Mucosa of gallbladder (tissue), 1 donor: ENCODE data around the gene CARD10. TPM values are rescaled to one million over a fixed set of nuclear protein-coding genes. Genes with fewer than 3 reads are reported as not detected.
A peak's percentile ranks its signal among the peaks of the same experiment; 100 is the strongest.

Experiments used
- DNase-seq: peaks from one replicate; pipeline ENCODE4 v3.0.0-alpha.2; 2020; ENCODE audit warnings: low spot score
- total RNA-seq: library from RNA; stranded (reverse); gene quantifications from one replicate; pipeline ENCODE4 v1.2.1, GENCODE V29; 2021
- donor health status: DM: no; HTN: no; CAD: no.

CARD10 gene, protein sequence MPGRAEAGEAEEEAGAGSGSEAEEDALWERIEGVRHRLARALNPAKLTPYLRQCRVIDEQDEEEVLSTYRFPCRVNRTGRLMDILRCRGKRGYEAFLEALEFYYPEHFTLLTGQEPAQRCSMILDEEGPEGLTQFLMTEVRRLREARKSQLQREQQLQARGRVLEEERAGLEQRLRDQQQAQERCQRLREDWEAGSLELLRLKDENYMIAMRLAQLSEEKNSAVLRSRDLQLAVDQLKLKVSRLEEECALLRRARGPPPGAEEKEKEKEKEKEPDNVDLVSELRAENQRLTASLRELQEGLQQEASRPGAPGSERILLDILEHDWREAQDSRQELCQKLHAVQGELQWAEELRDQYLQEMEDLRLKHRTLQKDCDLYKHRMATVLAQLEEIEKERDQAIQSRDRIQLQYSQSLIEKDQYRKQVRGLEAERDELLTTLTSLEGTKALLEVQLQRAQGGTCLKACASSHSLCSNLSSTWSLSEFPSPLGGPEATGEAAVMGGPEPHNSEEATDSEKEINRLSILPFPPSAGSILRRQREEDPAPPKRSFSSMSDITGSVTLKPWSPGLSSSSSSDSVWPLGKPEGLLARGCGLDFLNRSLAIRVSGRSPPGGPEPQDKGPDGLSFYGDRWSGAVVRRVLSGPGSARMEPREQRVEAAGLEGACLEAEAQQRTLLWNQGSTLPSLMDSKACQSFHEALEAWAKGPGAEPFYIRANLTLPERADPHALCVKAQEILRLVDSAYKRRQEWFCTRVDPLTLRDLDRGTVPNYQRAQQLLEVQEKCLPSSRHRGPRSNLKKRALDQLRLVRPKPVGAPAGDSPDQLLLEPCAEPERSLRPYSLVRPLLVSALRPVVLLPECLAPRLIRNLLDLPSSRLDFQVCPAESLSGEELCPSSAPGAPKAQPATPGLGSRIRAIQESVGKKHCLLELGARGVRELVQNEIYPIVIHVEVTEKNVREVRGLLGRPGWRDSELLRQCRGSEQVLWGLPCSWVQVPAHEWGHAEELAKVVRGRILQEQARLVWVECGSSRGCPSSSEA
- total RNA-seq: 62.8 TPM

DNA sequence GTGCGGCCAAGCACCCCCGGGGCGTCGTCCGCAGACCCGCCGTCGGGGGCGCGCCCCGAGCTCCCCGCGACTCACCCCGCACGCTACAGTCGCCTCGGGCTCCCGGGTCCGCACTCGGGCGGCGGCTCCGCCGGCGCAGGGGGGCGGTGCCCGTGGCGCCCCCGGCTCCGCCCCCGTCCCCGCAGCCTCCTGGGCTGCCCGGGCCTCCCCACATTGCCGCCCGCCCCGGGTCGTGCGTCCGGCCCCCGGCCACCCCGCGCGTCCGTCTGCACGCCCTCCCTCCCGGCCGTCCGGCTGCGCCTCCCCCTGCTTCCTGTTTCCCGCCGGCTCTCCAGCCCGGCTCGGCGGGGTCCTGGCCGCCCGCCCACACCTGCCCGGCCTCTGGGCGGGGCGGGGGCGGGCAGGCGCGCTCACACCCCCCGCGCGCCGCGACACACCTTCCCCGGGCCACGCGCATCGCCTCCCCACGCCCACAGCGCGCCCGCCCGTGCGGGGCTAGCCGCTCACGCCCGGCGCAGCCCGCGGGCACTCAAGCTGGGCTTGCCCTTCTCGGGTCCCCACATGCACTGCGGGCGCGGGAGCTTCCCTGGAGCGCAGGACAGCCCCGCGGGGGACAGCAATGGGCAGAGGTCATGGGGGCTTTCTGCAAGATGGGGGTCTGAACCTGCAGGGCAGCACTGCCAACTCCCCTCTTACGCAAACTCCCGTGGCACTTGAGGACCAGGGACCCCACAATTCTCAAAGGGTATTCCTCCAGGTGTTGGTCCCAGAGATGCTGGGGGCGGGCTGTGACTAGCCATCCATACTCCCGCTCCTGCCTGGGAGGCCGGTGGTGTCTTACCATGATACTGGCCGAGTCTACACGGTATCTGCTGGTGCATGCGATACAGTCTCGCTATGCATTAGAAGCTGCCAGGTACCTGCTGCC lies at the start of gene CARD10:
TSS of gene CARD10 (minus strand) at position 148 of the 928 bp plus-strand sequence. CDS start 215 bp downstream, outside the sequence.
- no peak for DNase-seq

DNA sequence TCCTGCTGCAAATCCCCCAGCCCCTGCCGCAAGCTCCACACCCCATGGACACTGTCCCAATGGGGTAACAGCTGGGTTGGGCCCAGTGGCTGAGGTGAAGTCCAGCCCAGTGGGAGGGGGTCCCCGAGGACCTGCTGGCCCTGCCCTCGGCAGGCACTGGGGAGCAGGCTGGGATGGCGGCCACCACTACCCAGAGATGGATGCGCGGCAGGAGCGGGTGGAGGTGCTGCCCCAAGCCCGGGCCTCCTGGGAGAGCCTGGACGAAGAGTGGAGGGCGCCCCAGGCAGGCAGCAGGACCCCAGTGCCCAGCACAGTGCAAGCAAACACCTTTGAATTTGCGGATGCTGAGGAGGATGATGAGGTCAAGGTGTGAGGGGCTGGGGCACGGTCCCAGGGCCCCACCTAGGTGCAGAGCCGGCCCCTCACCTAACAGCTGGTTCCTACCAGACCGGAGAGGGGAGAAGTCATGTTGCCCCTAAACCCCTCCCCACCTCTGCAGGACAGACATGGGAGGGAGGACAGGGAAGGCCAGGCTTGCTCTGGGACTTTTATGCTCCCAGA lies 49.3 kb upstream of the CARD10 start:
- no peak for DNase-seq

DNA sequence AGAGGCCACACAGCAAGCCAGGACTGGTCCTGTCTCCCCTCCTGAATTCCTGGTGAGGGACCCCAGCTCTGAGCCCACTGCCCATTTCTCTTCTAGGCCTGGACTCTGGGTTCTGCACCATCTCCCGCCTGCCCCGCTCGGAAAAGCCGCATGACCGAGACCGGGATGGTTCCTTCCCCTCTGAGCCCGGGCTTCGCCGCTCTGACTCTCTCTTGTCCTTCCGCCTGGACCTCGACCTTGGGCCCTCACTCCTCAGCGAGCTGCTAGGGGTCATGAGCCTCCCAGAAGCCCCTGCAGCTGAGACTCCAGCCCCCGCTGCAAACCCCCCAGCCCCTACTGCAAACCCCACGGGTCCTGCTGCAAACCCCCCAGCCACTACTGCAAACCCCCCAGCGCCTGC lies 48.8 kb upstream of the CARD10 start:
- no peak for DNase-seq

DNA sequence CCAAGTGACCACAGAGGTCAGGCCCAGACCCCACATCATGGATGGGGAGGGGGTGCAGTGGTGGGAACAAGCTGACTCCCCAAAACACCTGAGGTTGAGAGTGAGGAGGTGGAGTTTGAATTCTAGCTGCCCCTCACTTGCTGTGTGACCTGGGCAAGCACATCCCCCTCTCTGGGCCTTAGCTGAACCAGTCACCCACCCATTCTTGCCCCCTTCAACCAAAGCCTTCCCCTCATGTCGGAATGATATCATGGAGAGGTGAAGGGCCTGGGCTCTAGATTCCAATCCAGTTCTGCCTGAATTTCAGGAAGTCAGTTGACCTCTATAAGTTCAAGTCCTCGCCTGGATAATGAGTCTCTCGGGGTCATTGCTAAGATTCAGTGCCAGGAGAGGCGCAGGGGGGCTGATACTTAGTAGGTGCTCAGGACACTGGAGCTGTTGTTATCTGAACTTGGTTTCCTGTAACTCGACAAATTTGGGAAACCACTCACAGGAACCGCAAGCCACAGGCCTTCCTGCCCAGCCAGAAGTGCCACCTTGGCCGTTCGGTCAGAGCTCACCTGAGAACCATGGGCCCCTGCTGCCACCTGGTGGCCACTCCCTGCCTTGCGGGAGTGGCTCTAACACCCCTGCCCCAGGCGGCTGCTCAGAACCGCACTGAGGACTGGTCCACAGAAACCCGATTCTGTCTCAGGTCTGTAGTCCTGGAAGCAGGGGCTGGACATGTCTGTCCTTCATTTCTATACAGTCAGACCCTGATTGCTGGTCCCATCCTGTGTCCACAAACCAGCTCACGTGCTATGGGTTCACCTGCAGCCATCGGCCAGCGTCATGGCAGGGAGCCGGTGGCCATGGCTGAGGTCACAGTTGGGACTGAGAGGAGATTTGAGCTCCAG lies 47.9 kb upstream of the CARD10 start:
- peak; percentile 90 for DNase-seq

DNA sequence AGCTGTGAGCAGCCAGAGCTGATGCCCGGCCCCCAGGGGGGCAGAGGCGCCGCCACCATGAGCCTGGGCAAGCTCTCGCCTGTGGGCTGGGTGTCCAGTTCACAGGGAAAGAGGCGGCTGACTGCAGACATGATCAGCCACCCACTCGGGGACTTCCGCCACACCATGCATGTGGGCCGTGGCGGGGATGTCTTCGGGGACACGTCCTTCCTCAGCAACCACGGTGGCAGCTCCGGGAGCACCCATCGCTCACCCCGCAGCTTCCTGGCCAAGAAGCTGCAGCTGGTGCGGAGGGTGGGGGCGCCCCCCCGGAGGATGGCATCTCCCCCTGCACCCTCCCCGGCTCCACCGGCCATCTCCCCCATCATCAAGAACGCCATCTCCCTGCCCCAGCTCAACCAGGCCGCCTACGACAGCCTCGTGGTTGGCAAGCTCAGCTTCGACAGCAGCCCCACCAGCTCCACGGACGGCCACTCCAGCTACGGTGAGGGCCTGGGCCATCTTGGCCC lies 47.2 kb upstream of the CARD10 start:
- no peak for DNase-seq

DNA sequence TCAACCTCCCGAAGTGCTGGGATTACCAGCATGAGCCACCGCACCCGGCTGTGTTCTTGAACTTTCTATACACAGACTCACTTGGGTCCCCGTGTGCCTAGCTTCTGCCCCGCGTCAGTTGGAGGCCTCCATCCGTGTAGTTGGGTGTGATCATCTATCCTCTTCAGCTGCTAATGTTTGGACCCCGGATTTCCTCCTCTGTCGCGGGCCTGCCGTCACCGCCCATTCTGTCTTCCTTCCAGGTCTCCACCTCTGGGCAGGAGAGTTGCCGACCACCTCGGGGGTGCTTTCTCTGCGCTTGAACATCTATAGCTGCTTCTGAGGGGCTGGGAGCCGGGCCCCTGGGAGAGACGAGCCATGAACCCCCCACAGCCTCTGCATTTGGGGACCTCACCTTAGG lies 46.6 kb upstream of the CARD10 start:
- DNase-seq: no peak

DNA sequence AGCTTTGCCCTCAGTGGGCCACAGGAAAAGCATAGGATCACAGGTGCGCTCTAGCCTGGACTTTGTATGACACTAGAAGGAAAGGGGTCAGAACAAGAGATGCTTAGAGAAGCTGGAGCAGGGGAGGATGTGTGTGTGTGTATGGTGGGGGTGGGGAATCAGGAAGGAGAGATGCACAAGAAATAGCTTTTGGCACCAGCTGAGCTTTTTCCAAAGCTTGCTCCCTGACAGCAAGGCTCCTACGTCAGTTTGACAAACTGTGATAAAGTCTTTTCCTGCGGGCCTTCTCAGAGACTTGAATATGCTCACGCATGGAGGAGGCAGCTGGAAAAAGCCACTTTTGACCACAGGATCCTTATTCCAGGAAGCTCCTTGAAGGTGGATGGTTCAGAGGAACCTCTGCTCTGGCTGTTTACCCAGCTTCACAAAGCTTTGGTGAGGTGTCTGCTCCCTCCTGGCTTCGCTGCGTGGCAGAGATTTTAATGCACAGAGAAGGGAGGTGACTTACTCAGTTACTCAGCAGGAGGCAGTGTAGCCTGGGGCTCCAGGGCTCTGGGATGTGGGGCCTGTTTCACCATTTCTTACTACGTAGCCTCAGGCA lies 45.0 kb upstream of the CARD10 start:
- no peak for DNase-seq

DNA sequence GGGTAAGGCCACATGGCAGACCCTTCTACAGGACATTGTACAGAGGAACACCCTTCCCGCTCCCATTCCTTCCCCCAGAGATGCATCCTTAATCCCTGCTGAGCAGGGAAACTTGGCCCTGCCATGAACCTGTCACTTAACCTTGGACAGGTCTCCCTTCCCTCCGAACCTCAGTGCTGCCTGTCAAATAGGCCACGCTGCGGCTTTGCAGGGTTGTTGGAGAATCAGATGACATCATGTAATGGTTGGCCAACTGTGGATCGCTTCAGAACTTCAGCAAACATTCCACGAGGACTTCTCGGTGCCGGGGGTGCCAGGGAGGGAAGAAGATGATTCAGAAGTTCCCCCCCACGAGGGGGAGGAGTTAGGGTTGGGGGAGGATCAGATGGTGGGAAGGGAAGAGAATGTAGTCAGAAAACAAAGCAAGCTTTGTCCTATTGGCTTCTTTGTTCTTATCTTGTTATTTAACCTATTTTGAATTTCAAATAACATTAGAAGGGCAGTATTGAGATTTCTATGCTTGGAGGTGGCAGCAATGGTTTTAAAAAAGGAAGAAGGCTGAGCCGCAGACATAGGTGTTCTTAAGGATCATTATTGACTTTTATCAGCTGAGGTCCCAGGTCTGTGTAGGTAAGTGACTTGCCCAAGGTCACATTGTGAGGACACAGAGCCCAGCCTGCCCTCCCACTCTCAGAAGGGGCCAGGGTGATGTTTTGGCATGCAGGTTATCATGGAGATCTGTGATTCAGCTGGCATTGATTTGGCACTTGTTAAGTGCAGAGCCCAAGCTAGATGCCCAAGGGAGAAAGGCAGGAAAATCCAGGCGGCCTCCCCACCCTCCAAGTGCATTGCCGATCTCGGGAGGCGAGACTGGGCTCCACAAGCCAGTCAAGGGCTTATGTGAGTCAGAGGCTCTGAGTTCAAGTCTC lies 44.2 kb upstream of the CARD10 start:
- peak; percentile 93 for DNase-seq

DNA sequence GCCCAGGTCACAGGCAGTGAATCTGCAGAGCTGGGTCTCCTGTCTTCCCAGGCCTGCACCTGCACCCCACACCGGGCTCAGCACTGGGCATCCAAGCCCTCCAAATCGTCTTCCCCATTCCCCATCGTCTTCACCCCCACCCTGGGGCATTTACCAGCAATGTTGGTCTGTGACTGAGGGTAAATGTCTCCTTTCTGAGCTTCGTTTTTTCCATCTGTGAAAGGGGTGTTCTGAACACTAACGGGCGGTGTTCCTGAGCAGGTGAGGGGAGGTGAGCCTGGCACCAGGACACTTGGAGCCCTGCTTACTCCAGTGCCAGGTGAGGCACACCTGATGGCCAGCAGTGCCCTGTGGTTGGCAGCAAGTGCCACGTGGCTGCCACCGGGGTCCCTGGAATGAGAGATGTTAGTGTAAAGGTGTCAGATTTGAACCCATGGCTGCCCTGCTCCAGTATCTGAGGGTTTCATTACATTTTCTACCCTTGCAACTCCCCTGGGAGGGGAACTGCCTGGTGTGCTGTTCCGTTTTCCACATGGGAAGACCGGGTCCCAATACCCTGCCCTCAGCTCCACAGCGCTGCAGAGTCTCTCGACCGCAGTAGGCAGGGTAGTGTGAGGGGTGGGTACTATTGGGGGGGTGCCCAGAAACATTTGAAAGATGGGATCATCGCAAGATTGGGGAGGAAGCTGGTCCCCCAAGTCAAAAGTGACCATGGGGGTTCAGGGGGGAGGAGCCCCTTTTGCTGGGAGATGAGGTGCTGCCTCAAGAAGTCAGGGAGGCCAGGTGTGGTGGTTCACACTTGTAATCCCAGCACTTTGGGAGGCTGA lies 43.0 kb upstream of the CARD10 start:
- no peak for DNase-seq

DNA sequence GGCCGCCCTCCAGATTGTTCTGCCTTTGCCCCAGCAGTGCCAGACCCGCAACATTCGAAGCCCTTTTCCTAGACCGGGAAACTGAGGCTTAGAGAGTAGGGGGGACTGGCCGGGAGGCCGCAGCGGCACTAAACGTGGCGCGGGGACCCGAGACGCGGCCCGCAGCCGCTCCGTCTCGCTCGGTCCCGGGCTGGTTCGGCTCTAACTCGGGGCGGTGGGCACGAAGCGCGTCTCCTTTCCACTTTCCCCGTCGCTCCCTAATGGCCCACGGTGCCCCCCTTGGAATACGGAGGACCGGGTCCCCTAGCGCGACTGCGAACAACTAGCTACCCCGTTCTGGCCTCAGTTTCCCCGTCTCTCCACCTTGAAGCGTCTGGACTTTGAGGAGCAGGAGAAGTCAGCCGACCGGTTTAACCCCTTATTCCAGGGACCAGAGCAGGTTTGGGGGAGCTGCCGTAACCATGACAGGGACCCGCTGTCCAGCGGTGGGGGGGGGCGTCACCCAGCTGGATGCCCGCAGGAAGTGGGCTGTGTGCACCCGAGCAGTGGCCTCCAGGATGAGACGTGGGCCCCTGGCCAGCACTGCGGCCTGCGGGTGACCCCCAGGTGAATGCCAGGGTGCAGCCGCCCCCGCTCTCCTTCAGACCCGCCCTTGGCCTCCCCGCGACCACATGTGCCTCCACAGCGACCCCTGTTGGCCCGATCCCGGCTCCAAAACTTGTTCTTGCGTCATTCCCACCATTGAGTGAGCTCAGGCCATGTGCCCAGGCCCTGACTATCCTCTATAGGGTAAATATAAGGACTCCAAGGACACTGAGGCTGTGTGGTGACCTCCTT lies 42.2 kb upstream of the CARD10 start:
- DNase-seq: peak; percentile 93

DNA sequence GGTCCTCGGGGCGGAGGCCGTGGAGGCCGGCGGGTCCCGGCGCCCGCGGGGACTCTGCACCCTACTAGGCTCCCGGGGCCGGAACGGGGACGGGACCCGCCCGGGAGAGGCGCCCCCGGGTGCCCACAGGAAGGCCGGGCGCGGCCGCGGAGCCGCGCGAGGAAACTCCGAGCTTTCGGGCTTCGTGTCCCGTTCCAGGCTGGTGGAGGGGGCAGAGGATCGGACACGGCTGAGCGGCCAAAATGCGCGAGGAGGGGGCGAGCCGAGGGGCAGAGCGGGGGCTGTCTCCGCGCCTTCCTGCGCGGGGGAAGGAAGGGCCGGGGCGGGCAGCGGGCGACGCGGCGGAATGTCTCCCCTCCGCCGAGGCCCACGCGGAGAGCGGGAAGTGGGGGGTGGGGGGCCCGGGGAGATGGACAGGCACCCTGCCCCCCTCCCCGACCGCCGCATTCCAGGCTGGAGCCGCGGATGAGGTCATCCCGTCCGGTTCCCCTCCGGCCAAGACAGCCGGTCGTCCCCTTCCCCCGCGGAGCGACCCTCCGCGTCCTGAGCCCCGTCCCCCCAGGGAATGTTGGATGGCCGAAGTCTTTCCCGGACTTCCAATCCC lies 41.5 kb upstream of the CARD10 start:
- no peak for DNase-seq

DNA sequence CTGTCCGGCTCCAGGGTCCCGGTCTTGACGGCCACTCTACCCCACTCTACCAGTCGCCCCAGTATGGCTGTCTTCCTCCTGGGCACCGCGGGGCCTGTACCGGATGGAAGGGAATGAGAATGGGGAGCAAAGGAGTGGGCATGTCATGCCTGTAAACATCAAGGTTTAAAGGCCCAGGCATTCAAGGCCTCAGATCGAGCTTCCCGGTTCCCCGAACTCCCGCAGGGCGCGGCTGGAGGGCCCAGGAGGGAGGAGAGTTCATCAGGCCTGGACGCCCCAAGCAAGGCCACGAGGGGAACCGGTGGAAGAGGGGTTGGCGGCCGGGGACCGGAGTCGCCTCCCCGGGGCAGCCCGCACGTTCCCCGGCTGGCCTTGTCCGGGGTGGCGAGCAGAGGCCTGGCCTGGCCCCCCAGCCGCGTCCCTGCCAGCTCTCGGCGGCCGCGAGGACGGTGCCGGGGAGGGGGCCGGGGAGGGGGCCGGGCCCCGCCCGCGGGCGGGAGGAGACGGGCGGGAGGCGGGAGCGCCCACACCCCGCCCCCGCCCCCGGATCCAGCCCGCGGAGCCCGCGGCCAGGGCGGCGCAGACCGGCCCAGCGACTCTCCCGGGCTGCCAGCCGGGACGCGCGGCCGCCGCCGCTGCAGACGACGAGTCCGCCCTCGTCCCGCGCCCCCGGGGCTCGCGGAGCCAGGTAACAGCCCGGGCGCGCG lies 40.8 kb upstream of the CARD10 start, which contains the start of gene CDC42EP1:
TSS of gene CDC42EP1 (plus strand) at position 580 of the 707 bp plus-strand sequence. CDS start 5,870 bp downstream, outside the sequence.
- DNase-seq: peak; percentile 68

DNA sequence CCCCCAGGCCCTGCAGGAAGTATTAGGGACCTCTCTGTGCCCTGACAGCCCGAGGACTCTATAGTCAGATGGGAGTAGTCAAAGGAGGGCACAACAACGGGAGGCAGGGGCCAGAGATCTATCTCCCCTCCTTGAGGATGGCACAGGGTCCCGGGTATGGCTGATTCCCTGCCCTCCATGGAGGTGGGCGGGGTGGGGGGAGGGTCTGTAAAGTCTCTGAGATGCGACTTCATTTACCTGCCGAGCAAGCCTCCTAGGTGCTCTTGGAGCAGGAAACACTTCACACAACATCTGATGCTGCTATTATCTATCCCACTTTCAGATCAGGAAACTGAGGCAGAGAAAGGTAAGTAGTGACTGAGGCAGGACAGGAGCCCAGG lies 40.3 kb upstream of the CARD10 start:
- no peak for DNase-seq

DNA sequence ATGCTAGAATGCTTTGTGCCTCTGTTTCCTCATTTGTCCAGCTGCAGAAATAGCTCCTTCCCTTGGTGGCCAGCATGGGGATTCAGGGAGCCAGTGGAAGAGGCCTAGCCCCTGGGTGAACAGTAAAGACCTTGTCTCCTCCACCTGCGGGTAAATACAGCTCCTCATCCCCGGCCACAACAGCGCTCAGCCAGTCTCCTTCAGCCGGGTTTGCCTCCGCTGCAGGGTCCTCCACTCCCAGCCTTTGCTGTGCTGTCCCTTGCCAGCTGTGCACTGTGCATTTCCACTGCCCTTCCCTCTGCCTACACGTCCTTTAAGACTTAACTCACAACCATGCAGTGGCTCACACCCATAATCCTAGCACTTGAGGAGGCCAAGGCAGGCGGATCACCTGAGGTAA lies 39.6 kb upstream of the CARD10 start:
- no peak for DNase-seq

DNA sequence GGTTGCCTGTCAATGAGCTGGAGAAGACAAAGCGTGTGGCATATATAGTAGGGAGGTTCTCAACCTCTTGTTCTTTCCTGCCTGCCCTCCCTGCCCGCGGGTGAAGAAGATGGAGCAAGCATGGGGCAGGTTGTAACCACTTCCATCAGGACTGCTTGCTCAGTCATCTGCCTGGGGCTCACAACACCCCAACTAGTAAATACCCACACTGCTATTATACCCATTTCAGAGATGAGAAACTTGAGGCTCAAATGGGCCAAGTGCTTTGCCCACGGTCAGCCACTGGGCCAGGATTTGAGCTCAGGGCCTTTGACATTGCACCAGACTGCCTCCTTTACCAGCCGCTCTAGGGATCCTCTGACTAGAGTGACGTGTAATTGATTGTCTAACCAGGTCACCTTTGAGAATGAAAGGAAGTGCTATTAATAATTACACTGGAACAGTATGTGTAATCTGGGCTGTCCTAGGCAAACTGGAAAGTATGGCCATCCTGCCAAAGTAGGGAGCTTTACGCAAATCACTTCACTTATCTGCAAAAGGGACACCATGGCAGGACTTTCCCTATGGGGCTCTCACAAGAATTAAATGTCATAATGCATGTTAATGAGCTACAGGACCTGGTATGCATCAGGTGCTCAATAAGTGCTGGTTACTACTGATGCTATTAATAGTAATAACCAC lies 38.2 kb upstream of the CARD10 start:
- DNase-seq: peak; percentile 39
